PC-9 (cell line): ENCODE measurements around the gene SLC49A4.

Experiments
- CTCF ChIP-seq: fragments of 200-600 bp; sonication (generic); conservative IDR thresholded peaks from 2 replicates; pipeline ENCODE4 v1.6.1; 2017; ENCODE audit warnings: mixed run types, antibody characterized with exemption, mild to moderate bottlenecking, moderate library complexity
- EZH2 ChIP-seq: fragments of 200-600 bp; sonication (generic); IDR thresholded peaks from 2 replicates; pipeline ENCODE4 v1.8.0; 2017; ENCODE audit warnings: antibody characterized with exemption, low read depth

DNA sequence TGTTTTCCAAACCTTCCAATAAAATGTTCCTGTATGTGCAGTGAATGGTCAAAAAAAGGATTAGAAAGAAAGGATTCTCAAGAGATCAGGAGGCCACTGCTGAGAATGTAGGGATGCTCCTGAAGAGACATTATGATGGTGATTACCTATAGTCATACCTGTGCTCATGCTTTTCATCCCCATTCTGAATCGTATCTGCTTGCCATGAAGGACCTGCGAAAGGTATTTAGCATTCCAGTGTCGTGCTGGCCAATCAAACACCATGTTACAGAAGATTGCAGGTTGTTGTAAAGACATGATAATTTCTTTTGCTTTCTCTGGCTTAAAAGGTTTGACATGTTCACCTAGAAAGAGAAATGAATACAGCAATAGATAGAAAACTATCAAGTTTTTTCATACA is 17.3 kb upstream of the SLC49A4 start:
- TF ChIP-seq CTCF: no peak
- TF ChIP-seq EZH2: no peak
